NCI-H2227 (cell line): ENCODE data around the gene CTIF.

Experiments used
- DNase-seq: peaks from one replicate; lab custom pipeline; 2025; ENCODE audit not compliant: unreplicated experiment; lab: John Stamatoyannopoulos, UW

Gene CTIF

GRCh38 chr18:48781988-48782363, 243.1 kb downstream of the CTIF start:
- DNase-seq = no peak

GRCh38 chr18:48782381-48782861, 243.6 kb downstream of the CTIF start:
- no peak for DNase-seq

- DNase-seq = no peak
These were observed 245.0 kb downstream of the CTIF start for GRCh38 chr18:48783616-48784520.

DNA sequence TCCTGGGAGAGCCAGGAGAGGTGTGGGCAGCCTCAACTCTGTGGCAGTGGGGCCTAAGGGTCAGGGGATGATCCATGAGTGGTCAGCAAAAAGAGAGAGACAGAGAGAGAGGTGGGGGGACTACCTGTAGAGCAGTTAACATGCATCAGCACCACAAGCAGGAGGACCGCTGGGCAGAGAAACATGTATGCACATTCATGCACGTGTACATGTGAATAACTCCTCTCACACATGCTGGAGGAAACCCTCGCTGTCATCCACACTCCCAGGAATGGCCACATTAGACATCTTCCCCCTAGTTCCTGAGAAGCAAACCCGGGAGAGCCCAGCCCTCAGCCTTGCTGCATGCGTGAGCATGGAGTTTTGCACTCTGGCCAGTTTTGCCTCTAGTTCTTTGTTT, 245.8 kb downstream of the CTIF start:
- no peak for DNase-seq

- DNase-seq = no peak
These were observed 246.3 kb downstream of the CTIF start for GRCh38 chr18:48785091-48785614.

GRCh38 chr18:48785736-48786454, 247.1 kb downstream of the CTIF start:
- DNase-seq = no peak

DNA sequence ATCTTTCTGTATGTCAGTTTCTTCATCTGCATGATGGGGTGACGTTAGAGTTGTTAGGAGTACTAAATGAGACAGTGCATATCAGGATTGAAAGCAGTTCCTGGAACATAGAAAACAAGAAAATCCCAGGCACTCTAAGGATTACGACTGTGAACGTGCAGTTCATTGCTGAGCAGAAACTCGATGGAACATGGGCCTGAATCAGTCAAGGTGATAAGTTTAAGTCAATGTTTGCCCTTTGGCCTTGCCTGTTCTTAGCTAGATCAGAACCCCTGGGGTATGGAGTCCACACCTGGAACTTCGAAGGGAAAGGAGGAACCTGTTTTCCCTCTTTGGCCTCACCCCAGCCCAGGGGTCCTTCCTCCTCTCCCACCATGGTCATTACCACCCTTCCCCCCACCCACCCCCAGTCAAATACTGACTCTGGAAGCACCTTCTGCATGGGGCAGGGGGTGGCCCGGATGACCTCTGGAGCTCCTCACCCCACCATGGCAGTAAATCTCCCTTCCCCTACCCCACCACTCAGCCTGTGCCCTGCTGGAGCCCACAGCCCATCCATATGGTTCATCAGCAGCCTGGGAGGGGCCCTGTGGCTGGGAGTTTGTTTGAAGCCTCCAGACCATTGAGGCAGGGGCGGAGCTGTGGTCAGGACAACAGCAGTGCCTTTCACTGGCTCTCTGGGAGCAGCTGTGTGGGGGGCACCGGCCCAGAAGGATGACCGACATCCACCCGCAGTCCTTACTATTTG, 247.8 kb downstream of the CTIF start:
- no peak for DNase-seq

DNA sequence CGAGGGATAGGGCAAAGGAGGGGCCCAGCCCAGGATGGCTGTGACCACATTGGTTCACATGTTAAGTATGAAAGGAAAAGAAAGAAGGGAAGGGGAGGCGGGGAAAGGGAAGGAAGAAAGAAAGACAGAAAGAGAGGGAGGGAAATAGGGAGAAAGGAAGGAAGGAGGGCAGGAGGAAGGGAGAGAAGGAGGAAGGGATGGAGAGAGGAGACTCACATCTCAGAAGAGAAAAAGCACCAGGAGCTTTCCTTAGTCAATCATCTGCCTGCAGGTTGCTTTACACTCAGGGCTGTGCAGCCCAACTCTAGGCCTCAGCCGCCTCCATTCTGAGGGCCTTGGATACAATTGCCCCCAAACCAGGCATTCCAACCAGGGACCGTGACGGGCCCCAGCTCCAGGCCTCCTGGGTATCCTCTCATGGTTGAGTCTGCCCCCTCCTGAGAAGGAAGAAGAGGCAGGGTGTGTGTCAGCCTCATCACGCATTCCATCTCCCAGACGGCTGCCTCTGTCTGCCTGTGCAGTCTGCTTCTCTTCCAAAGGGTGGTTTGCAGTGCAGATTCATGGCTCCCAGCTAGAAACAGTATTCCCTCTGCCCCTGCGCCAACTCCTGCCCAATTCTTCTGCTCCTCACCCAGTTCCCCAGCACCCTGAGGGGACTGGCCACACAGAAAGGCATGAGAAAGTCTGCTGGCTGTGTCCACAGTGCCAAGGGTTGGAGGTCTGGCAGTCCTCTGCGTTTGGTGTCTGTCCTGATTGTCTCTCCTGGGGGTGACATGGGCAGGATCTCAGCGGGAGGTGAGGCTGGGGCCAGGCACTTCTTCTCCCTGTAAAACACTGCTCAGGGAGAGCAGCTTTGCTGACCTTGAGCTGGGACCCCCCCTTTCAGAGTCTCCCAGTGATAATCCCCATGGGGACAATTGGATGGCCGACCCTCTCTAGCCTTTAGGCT, 248.6 kb downstream of the CTIF start:
- DNase-seq = no peak

DNA sequence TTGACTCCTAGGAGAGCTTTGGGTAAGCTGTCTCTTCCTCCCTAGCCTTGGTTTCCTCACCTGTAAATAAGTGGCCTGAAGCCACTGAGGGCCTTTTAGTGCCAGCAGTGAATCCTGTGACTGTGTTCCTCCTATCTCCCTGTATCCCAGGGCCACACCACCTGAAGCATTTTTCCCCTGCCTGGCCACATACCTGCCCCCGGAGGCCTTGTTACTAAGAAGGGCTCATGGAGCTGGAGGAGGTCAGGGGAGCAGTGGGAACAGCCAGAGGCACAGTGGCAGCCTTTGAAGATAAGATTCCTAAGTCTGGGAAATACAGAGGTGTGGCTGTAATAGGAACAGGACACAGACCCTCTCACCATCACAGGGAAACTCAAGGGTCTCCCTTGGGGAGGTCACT, 249.5 kb downstream of the CTIF start:
- DNase-seq = no peak

GRCh38 chr18:48789259-48789812, 250.5 kb downstream of the CTIF start:
- no peak for DNase-seq

GRCh38 chr18:48790226-48790863, 251.5 kb downstream of the CTIF start:
- no peak for DNase-seq

- no peak for DNase-seq
These were observed 252.2 kb downstream of the CTIF start for GRCh38 chr18:48790869-48791635.

DNA sequence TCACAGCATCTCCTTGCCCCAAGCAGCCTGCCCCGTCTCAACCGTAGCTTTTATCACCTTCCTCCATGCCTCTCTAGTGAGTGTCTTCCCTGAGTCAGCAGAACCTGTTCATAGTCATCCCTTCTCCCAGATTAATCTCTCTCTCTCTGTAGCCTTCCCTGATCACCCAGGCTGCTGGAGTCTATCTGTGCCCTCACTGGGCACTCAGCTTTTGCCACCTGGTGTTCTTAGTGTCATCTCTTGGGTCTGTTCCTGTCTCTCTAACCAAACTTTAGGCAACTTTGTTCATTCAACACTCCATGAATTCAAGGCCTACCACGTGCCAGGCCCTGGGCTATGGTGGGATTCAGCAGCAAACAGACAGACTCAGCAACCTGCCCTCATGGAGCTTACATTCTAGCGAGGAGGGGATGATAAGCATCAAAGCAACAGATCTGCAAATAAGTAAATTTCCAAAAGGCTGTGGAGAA, 252.8 kb downstream of the CTIF start:
- no peak for DNase-seq

DNA sequence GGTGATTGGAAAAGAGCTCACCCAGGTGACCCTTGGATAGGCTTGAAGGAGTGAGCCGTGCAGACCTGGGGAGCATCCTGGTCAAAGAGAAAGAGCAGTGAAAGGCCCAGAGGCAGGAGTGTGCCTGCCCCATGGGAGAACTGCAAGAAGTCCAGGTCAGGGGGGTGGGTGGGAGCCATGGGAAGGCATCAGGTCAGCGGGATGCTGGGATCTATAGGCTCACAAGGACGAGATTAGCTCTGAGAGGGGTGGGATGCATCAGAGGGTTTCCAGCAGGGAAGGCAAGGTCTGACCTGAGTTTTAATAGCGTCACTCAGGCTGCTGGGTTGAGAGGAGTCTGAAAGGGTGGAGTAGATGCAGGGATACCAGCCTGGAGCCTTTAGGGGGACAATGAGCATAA, 253.3 kb downstream of the CTIF start:
- no peak for DNase-seq

GRCh38 chr18:48792611-48793380, 254.0 kb downstream of the CTIF start:
- DNase-seq = peak; percentile 40

GRCh38 chr18:48794251-48794970, 255.6 kb downstream of the CTIF start:
- DNase-seq = no peak

DNA sequence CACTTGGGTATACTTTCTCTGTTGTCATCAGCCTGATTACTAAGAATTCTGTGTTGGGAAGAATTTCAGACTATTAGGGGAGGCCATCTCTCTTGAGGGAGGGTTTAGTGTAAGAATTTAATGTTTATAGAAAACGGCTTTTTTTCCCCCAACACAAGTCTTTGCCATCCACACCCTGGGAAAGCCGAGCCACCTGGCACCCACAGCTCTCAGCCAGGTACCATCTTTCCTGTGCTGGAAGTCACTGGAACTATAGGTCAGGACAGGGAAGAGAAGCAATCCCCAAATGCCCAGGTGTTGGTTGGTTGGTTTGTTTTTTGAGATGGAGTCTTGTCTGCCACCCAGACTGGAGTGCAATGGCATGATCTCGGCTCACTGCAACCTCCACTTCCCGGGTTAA, 256.9 kb downstream of the CTIF start:
- DNase-seq = no peak
